NCI-H2196 (cell line): ENCODE data around the gene EZH1.

Experiments
- DNase-seq: peaks from one replicate; lab custom pipeline; 2025; ENCODE audit not compliant: unreplicated experiment; lab: John Stamatoyannopoulos, UW

EZH1 gene

GRCh38 chr17:42744806-42745617, at the start of gene EZH1:
Gene EZH1, minus strand, starts transcription at chr17:42745040. Its CDS starts 16,099 bp downstream, at chr17:42728941.
- DNase-seq, result peak; percentile 87

- DNase-seq, result no peak
Observed at GRCh38 chr17:42792545-42792944, 47.7 kb upstream of the EZH1 start.

GRCh38 chr17:42791948-42792347, 47.1 kb upstream of the EZH1 start:
- no peak for DNase-seq

- no peak for DNase-seq
Observed at GRCh38 chr17:42787266-42787665, 42.4 kb upstream of the EZH1 start.

GRCh38 chr17:42784811-42785592, 40.2 kb upstream of the EZH1 start:
- DNase-seq, result no peak

GRCh38 chr17:42784409-42784808, 39.6 kb upstream of the EZH1 start:
- no peak for DNase-seq

- DNase-seq, result no peak
Observed at GRCh38 chr17:42783791-42784138, 38.9 kb upstream of the EZH1 start.

- no peak for DNase-seq
Observed at GRCh38 chr17:42783062-42783790, 38.4 kb upstream of the EZH1 start.

GRCh38 chr17:42782166-42783061, 37.6 kb upstream of the EZH1 start:
- no peak for DNase-seq

- DNase-seq, result no peak
Observed at GRCh38 chr17:42781639-42782165, 36.9 kb upstream of the EZH1 start.

- no peak for DNase-seq
Observed at GRCh38 chr17:42780851-42781638, 36.2 kb upstream of the EZH1 start.

- DNase-seq, result no peak
Observed at GRCh38 chr17:42779936-42780850, 35.4 kb upstream of the EZH1 start, which contains the start of gene WNK4. Gene WNK4, plus strand, starts transcription at chr17:42780610. Its CDS starts 89 bp downstream, at chr17:42780699.

- no peak for DNase-seq
Observed at GRCh38 chr17:42779304-42779935, 34.6 kb upstream of the EZH1 start.

GRCh38 chr17:42778570-42778969, 33.7 kb upstream of the EZH1 start:
- DNase-seq, result no peak

GRCh38 chr17:42775534-42776098, 30.8 kb upstream of the EZH1 start:
- no peak for DNase-seq

- DNase-seq, result no peak
Observed at GRCh38 chr17:42774066-42774745, 29.4 kb upstream of the EZH1 start.
